Mammary epithelial cell (primary cell): ENCODE results near the gene IMPDH2.

Experiments used
- EZH2 ChIP-seq: IDR thresholded peaks from 2 replicates; pipeline ENCODE4 v1.6.1; 2012; ENCODE audit warnings: low read length, inconsistent platforms, borderline replicate concordance
- TF ChIP-seq, protein P1 (sequence below), 2 donors: IDR thresholded peaks in 1 of 2; conservative IDR thresholded peaks in 1 of 2; 2 replicates each; pipeline ENCODE4 v1.5.1; 2011 to 2012; ENCODE audit warnings: inconsistent platforms in 2 of 2, low read length in 2 of 2, mild to moderate bottlenecking in 2 of 2, control low read depth in 1 of 2, low read depth in 1 of 2; ENCODE audit not compliant: insufficient read depth in 1 of 2; ENCODE audit errors: extremely low read depth in 1 of 2

DNA sequence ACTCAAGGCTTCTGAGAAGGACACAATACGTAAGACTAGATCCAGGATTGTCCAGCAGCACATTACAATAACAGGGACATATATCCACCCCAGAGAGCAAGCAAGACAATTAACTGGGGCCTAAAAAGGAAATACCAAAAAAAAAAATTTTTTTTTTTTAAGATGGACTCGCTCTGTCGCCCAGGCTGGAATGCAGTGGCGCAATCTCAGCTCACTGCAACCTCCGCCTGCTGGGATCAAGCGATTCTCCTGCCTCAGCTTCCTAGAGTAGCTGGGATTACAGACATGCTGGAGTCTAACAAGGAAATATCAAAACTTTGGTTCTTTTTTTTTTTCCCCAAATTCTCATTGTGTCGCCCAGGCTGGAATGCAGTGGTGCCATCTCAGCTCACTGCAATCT, 28.8 kb upstream of the IMPDH2 start:
- TF ChIP-seq, protein P1, sequence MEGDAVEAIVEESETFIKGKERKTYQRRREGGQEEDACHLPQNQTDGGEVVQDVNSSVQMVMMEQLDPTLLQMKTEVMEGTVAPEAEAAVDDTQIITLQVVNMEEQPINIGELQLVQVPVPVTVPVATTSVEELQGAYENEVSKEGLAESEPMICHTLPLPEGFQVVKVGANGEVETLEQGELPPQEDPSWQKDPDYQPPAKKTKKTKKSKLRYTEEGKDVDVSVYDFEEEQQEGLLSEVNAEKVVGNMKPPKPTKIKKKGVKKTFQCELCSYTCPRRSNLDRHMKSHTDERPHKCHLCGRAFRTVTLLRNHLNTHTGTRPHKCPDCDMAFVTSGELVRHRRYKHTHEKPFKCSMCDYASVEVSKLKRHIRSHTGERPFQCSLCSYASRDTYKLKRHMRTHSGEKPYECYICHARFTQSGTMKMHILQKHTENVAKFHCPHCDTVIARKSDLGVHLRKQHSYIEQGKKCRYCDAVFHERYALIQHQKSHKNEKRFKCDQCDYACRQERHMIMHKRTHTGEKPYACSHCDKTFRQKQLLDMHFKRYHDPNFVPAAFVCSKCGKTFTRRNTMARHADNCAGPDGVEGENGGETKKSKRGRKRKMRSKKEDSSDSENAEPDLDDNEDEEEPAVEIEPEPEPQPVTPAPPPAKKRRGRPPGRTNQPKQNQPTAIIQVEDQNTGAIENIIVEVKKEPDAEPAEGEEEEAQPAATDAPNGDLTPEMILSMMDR (conservative IDR thresholded peaks at IDR 0.05 in 1 of 2, IDR thresholded peaks at IDR 0.05 in 1 of 2; ENCODE audit: extremely low read depth in 1 of 2, insufficient read depth in 1 of 2, low read depth in 1 of 2, low read length in 2 of 2): no peak
- no peak for TF ChIP-seq EZH2
